Measurements from ENCODE around the gene SMC5.

- TF ChIP-seq, protein P1, sequence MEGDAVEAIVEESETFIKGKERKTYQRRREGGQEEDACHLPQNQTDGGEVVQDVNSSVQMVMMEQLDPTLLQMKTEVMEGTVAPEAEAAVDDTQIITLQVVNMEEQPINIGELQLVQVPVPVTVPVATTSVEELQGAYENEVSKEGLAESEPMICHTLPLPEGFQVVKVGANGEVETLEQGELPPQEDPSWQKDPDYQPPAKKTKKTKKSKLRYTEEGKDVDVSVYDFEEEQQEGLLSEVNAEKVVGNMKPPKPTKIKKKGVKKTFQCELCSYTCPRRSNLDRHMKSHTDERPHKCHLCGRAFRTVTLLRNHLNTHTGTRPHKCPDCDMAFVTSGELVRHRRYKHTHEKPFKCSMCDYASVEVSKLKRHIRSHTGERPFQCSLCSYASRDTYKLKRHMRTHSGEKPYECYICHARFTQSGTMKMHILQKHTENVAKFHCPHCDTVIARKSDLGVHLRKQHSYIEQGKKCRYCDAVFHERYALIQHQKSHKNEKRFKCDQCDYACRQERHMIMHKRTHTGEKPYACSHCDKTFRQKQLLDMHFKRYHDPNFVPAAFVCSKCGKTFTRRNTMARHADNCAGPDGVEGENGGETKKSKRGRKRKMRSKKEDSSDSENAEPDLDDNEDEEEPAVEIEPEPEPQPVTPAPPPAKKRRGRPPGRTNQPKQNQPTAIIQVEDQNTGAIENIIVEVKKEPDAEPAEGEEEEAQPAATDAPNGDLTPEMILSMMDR (CRISPR knock-in tag; IDR thresholded peaks at IDR 0.05): no peak
- TF ChIP-seq KDM5A (IDR thresholded peaks at IDR 0.05; ENCODE audit: borderline replicate concordance, low read length): no peak
- TF ChIP-seq NPAS2 (CRISPR knock-in tag; IDR thresholded peaks at IDR 0.05; ENCODE audit: borderline replicate concordance): no peak
- no peak for TF ChIP-seq ZNF441 (CRISPR knock-in tag; IDR thresholded peaks at IDR 0.05; ENCODE audit: borderline replicate concordance)
- TF ChIP-seq, protein P2, sequence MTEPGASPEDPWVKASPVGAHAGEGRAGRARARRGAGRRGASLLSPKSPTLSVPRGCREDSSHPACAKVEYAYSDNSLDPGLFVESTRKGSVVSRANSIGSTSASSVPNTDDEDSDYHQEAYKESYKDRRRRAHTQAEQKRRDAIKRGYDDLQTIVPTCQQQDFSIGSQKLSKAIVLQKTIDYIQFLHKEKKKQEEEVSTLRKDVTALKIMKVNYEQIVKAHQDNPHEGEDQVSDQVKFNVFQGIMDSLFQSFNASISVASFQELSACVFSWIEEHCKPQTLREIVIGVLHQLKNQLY (CRISPR knock-in tag; IDR thresholded peaks at IDR 0.05): no peak
- TF ChIP-seq MIXL1 (CRISPR knock-in tag; IDR thresholded peaks at IDR 0.05): no peak
- TF ChIP-seq EED (CRISPR knock-in tag; IDR thresholded peaks at IDR 0.05): no peak
- TF ChIP-seq RNF2 (conservative IDR thresholded peaks at IDR 0.05; ENCODE audit: low read depth): no peak
- no peak for TF ChIP-seq CCAR2 (optimal IDR thresholded peaks at IDR 0.05; ENCODE audit: low read depth, low read length)
- TF ChIP-seq, protein P3, sequence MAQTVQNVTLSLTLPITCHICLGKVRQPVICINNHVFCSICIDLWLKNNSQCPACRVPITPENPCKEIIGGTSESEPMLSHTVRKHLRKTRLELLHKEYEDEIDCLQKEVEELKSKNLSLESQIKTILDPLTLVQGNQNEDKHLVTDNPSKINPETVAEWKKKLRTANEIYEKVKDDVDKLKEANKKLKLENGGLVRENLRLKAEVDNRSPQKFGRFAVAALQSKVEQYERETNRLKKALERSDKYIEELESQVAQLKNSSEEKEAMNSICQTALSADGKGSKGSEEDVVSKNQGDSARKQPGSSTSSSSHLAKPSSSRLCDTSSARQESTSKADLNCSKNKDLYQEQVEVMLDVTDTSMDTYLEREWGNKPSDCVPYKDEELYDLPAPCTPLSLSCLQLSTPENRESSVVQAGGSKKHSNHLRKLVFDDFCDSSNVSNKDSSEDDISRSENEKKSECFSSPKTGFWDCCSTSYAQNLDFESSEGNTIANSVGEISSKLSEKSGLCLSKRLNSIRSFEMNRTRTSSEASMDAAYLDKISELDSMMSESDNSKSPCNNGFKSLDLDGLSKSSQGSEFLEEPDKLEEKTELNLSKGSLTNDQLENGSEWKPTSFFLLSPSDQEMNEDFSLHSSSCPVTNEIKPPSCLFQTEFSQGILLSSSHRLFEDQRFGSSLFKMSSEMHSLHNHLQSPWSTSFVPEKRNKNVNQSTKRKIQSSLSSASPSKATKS (CRISPR knock-in tag; IDR thresholded peaks at IDR 0.05): no peak
- no peak for TF ChIP-seq POLR2AphosphoS5 (IDR thresholded peaks at IDR 0.05; ENCODE audit: low read depth, low read length)
- no peak for TF ChIP-seq HMG20A (CRISPR knock-in tag; IDR thresholded peaks at IDR 0.05; ENCODE audit: borderline replicate concordance)
Observed at GRCh38 chr9:70382709-70383605, 124.2 kb downstream of the SMC5 start.

All from HepG2 (cell line).